GM18499 (cell line): ENCODE results near the gene B3GAT2.

Experiments
- ATAC-seq: cut with Tn5 transposase; IDR thresholded peaks from one replicate; pipeline ENCODE4 v1.9.1; 2021; ENCODE audit warnings: moderate number of reproducible peaks; ENCODE audit not compliant: insufficient read depth, unreplicated experiment

The B3GAT2 gene

DNA sequence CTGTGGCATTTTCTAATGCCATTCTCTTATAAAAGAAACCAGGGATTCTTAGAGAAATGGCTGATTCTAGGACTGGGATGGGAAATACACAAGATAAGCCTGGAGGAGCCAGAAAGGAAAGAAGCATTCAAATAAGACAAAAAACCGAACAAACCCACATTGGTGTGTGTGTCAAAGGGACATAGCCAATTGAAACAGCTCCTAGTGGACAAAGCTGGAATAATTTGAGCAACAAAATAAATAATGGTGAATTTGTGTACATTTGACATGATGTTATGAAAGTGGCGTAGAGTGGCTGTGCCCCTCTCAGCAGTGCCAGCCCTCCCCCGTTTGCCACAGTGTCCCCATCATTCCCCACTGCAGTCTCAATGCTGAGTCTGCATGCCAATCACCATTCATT, 55.5 kb downstream of the B3GAT2 start:
- ATAC-seq = no peak

DNA sequence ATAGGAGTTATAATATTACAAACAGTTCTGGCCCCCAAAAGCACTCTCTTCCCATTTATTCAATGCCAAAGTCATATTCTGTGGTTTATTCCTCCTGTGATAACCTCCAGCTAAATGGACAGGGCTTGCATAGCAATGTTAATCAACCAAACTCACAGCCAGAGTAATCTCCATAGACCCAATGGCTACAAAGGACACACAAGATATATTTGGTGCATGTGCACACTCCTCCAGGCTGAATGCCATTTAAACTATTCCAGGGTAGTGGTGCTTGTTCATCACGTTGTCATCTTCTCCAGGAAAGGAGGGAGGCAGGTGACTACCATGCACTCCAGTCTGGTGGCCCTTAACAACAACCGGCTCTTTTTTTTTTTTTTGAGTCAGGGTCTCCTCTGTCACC, 56.8 kb downstream of the B3GAT2 start:
- no peak for ATAC-seq

- no peak for ATAC-seq
Measured at GRCh38 chr6:70894001-70894400, 62.9 kb downstream of the B3GAT2 start.

GRCh38 chr6:70889270-70889669, 67.6 kb downstream of the B3GAT2 start:
- ATAC-seq = no peak

GRCh38 chr6:70886661-70887060, 70.2 kb downstream of the B3GAT2 start:
- no peak for ATAC-seq

- no peak for ATAC-seq
Measured at GRCh38 chr6:70886071-70886470, 70.8 kb downstream of the B3GAT2 start.

- ATAC-seq = peak; percentile 50
Measured at GRCh38 chr6:70884074-70884983, 72.5 kb downstream of the B3GAT2 start.

- no peak for ATAC-seq
Measured at GRCh38 chr6:70879496-70879895, 77.4 kb downstream of the B3GAT2 start.

- no peak for ATAC-seq
Measured at GRCh38 chr6:70874181-70874913, 82.5 kb downstream of the B3GAT2 start.

GRCh38 chr6:70872469-70872868, 84.4 kb downstream of the B3GAT2 start:
- ATAC-seq = no peak

DNA sequence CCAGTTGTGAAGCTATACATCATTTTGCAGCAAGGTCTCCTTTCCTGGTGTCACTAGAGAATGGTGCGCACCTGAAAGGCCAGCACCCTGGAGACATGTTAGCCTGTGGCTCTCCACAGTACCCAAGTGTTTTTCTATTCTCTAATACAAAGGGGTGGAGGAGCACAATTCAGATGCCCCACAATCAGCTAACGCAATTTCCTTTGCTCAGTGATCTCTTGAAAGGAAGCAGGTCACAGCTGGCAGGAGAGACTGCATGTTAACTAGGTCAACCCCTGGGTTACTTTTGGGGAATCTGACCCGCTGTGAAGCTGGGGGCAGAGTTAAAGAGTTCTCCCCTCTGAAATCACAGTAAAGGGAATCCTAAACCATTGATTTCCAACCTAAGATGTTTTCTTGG, 92.5 kb downstream of the B3GAT2 start:
- no peak for ATAC-seq

DNA sequence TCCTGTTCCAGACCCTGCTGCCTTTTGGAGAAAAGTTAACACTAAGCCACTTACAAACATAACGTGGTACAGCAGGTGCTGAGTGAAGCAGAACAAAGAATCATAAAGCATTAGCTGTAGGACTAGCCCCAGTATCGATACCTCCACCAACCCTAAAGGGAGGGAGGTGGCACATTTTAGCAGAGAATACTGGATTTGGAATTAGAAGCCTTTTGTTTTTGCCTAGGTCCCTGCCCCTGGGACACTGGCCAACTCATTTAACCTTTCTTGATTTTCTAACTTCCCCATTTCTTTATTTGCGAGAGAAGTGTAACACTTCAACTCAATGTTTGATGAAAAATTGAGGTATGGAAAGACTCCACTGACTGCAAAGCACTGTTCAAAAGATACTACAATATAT, 93.5 kb downstream of the B3GAT2 start:
- no peak for ATAC-seq

- ATAC-seq = no peak
Measured at GRCh38 chr6:70860920-70861319, 95.9 kb downstream of the B3GAT2 start.

DNA sequence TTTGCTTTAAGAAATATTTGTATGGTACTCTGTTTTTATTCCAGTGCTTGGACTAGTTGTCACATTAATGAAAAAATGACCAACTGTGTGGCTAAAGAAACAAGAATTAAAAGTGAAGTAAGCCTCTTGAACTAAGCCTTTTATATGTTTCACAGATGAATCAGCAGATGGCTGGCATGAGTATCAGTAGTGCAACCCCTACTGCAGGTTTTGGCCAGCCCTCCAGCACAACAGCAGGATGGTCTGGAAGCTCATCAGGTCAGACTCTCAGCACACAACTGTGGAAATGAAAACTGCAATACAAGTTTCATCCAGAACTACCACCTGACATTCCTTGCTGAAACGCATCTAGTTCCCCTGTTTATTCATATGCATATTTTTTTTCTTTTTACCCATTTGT, 96.8 kb downstream of the B3GAT2 start:
- ATAC-seq = no peak

DNA sequence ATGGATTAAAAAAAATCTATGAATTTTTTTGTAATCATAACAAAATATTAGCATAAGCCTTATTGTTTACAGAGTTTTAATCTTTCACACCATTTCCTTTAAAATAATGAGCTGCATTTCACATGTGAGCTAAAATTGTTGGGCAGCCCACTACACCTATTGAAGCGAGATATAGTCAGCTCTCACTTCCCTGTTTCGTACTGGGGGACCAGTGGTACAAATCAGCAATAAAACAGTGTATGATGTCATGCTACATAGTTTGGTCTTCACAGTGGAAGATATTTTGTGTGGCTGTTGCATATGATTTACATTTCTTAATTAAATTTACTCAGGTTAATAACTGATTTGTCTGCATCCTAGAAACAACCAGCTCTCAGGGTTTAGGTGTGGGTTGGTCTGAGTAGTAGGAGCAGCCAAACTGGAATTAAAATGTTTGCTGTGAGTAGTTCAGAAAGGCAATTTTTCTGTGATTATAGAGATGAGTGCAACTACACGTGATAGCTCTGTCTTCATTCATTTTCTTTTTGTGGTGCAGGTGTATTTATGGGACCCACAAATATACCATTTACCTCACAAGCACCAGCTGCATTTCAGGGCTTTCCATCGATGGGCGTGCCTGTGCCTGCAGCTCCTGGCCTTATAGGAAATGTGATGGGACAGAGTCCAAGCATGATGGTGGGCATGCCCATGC, 99.3 kb downstream of the B3GAT2 start:
- peak; percentile 100 for ATAC-seq

- ATAC-seq = no peak
Measured at GRCh38 chr6:70852667-70853246, 104.1 kb downstream of the B3GAT2 start.

GRCh38 chr6:70849348-70850069, 107.4 kb downstream of the B3GAT2 start:
- no peak for ATAC-seq

- no peak for ATAC-seq
Measured at GRCh38 chr6:70847106-70848084, 109.5 kb downstream of the B3GAT2 start.
